GM18867 (cell line): Measurements from ENCODE around the gene ARMC2.
"Not testable (repeated sequence)": the region's sequence is repeated elsewhere in the genome, so short reads cannot be mapped to it uniquely, and the experiment has no call there.

Experiments used
- ATAC-seq: cut with Tn5 transposase; IDR thresholded peaks from one replicate; pipeline ENCODE4 v1.9.1; 2021; ENCODE audit warnings: mild to moderate bottlenecking, moderate library complexity; ENCODE audit not compliant: unreplicated experiment

Gene ARMC2

GRCh38 chr6:108831104-108831503 is 17.1 kb upstream of the ARMC2 start:
- ATAC-seq: no peak

DNA sequence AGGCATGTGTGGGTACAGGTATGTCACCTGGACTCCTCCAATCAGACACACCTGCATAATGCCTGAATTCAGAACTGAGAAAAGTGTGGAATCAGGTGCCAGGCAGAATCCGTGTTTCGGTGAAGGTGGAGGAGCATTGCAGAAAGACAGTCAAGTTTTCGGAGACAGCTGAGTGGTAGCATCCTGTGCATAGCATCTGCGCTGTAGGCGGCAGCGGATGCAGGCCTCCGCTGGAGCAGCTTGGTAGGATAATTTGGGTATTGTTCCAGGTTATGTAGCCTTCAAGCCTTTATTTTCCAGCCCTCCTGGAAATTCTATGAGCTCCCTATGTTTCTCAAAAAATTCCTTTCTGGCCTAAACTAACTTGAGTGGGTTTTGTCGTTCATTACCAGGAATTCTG is 15.5 kb upstream of the ARMC2 start:
- no peak for ATAC-seq

DNA sequence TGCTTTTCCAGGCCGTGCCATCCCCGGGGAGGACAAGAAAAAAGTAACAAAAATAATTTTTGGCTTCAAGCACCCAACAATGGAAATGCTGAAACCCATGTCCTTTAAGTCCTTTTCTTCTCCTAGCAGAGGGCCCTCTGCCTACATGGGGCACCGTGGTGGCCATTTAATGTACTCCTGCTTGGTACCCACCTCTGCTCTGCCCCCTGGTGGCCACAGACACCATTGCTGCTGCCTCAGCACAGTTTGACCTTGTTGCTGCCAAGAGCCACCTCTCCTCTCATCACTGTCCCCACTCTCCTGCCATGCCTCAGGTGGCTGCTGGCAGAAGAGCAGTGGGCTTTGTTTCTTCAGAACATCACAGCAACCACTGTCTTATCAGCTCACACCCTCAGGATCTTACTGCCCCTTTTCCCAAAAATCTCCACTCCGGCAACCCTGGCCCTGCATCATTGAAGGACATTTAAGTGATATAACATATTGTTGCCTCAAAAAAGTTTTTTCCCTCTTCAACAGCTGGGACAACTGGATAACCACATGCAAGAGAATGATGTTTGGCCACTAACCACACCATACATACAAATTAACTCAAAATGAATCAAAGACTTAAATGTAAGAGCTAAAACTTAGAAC is 12.9 kb upstream of the ARMC2 start:
- peak; percentile 94 for ATAC-seq

- no peak for ATAC-seq
Measured at GRCh38 chr6:108836061-108836460, 12.2 kb upstream of the ARMC2 start.

GRCh38 chr6:108837236-108837971 is 10.8 kb upstream of the ARMC2 start:
- no peak for ATAC-seq

- ATAC-seq: no peak
Measured at GRCh38 chr6:108838101-108838717, 10.0 kb upstream of the ARMC2 start.

DNA sequence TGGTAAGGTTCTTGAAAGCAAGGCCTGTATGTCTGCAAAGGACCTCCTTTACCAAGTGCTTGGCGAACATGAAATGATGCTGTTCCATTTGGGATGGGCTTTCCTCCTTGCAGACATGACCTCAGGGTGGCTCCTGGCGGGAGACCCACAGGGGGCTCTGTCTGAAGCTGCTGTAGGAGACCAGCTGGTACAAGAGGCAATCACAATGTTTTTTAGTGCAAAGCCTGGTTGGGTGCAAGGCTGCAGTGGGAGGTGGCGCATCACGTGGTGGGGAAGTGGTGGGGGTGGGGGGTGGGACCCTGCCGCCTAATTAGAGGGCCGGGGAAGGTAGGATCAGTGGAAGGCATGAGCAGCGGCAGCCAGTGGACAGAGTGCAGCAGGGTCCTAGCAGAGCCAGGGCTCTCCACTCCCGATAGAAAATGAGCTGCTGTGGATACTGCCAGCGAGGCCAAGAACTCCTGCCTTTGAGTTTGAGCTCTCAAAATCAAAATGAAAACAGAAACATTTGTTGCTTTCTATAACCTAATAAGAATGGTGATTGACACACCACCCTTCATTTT is 9.1 kb upstream of the ARMC2 start:
- no peak for ATAC-seq

DNA sequence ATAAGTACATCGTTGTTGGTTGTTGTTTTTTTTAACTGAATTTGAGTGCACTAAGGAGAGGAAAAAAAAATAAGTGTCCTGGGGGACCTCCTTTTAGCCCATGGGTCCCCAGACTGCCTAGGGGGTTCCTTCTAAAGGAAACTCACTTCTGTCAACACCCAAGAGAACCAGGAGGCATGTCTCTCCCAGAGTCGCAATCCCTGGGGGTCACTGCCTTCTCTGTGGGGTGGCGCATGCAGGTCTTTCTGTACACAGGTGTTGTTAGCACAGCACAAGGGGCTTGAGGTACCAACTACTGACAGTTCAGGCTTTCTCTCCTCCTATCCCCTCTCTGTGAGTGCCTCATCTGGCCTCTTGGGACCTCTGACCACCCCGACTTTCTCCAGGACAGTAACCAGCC is 7.3 kb upstream of the ARMC2 start:
- ATAC-seq: no peak

- no peak for ATAC-seq
Measured at GRCh38 chr6:108841377-108841855, 6.8 kb upstream of the ARMC2 start.

DNA sequence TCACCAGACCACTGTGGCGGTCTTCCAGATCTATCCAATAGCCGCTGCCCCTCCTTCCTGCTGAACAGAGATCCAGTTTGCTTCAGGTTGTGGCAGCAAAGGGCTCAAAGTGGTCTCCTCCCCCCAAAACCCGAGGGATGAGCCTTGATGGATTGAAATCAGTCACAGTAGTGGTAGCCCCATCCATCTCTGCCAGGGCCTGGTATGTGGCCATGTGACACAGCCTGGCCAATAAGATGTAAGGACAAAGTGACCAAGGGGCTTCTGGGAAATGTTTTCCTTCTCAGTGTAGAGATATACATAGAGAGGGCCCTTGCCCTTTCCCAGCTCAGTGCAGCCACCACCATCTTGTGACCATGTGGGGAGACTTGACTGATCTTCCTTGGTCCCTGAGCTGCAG is 4.1 kb upstream of the ARMC2 start:
- ATAC-seq: no peak

- ATAC-seq: no peak
Measured at GRCh38 chr6:108845145-108845544, 3.1 kb upstream of the ARMC2 start.

GRCh38 chr6:108846101-108846500 is 2.1 kb upstream of the ARMC2 start:
- no peak for ATAC-seq

GRCh38 chr6:108846628-108847027 is 1.6 kb upstream of the ARMC2 start:
- ATAC-seq: no peak

DNA sequence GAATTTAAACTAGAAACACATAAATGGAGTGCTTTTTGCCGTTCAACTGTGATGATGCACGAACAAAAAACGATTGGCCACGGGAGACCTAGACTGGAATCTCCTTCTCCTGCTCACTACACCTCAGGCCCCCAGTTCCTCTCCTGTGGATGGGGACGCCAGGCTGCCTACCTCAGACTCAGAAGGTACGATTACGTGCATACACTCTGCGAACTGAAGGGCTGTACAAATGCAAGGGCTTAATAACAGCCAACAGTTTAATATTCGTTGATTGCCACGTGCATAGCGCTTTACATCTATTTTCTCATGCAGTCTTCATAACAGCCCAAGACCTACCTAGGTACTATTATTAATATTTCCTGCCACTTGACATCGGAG is 495 bp upstream of the ARMC2 start:
- ATAC-seq: no peak

GRCh38 chr6:108850669-108851465 is 2.6 kb downstream of the ARMC2 start:
- ATAC-seq: no peak

- no peak for ATAC-seq
Measured at GRCh38 chr6:108851756-108852155, 3.5 kb downstream of the ARMC2 start.

- no peak for ATAC-seq
Measured at GRCh38 chr6:108853077-108853476, 4.9 kb downstream of the ARMC2 start.

GRCh38 chr6:108862479-108863191 is 14.4 kb downstream of the ARMC2 start:
- ATAC-seq: no peak

DNA sequence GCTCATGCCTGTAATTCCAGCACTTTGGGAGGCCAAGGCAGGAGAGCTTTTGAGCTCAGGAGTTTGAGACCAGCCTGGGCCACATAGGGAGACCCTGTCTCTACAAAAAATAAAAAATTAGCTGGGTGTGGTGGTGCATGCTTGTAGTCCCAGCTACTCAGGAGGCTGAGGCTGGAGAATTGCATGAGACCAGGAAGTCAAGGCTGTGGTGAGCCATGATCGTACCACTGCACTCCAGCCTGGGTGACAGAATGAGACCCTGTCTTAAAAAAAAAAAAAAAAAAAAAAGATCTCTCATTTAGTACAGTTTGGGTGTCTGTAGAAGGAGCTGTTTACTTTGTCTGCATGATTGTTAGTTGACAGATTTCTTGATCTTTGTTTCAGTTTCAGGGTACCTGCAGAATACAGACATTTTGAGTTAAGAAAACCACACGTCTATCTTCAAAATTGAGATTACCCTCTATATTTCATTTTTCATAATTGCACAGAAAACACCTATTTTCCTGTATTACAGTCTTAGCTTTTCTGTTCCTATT is 17.6 kb downstream of the ARMC2 start:
- not testable (repeated sequence) for ATAC-seq

GRCh38 chr6:108866798-108867197 is 18.6 kb downstream of the ARMC2 start:
- ATAC-seq: no peak
